HG02973 (cell line): ENCODE results near the gene KMT2C.
A peak's percentile ranks its signal among the peaks of the same experiment; 100 is the strongest.
"Not testable (repeated sequence)": the region's sequence is repeated elsewhere in the genome, so short reads cannot be mapped to it uniquely, and the experiment has no call there.

Experiments
- ATAC-seq: cut with Tn5 transposase; IDR thresholded peaks from one replicate; pipeline ENCODE4 v1.9.1; 2021; ENCODE audit warnings: moderate library complexity; ENCODE audit not compliant: unreplicated experiment

Gene KMT2C

GRCh38 chr7:152363798-152364197, 72.0 kb downstream of the KMT2C start:
- ATAC-seq, result no peak

GRCh38 chr7:152362128-152362926, 73.5 kb downstream of the KMT2C start:
- no peak for ATAC-seq

- ATAC-seq, result no peak
Measured at GRCh38 chr7:152355474-152356057, 80.2 kb downstream of the KMT2C start.

- no peak for ATAC-seq
Measured at GRCh38 chr7:152354061-152354460, 81.7 kb downstream of the KMT2C start.

GRCh38 chr7:152353281-152353680, 82.5 kb downstream of the KMT2C start:
- ATAC-seq, result not testable (repeated sequence)

- not testable (repeated sequence) for ATAC-seq
Measured at GRCh38 chr7:152351747-152352146, 84.1 kb downstream of the KMT2C start.

GRCh38 chr7:152351168-152351567, 84.6 kb downstream of the KMT2C start:
- ATAC-seq, result no peak

GRCh38 chr7:152347888-152348287, 87.9 kb downstream of the KMT2C start:
- no peak for ATAC-seq

GRCh38 chr7:152344253-152344652, 91.5 kb downstream of the KMT2C start:
- no peak for ATAC-seq

- no peak for ATAC-seq
Measured at GRCh38 chr7:152342796-152343195, 93.0 kb downstream of the KMT2C start.

- no peak for ATAC-seq
Measured at GRCh38 chr7:152341914-152342236, 93.9 kb downstream of the KMT2C start.

- peak; percentile 54 for ATAC-seq
Measured at GRCh38 chr7:152341039-152341913, 94.5 kb downstream of the KMT2C start.

GRCh38 chr7:152340161-152340560, 95.6 kb downstream of the KMT2C start:
- no peak for ATAC-seq

GRCh38 chr7:152338561-152338960, 97.2 kb downstream of the KMT2C start:
- ATAC-seq, result no peak

- ATAC-seq, result no peak
Measured at GRCh38 chr7:152336754-152337368, 98.9 kb downstream of the KMT2C start.

- no peak for ATAC-seq
Measured at GRCh38 chr7:152335900-152336571, 99.8 kb downstream of the KMT2C start.

GRCh38 chr7:152333134-152333533, 102.7 kb downstream of the KMT2C start:
- ATAC-seq, result no peak

- no peak for ATAC-seq
Measured at GRCh38 chr7:152330827-152331226, 105.0 kb downstream of the KMT2C start.

GRCh38 chr7:152329469-152329868, 106.3 kb downstream of the KMT2C start:
- no peak for ATAC-seq

GRCh38 chr7:152328234-152328633, 107.6 kb downstream of the KMT2C start:
- ATAC-seq, result no peak

GRCh38 chr7:152315845-152316244, 120.0 kb downstream of the KMT2C start:
- ATAC-seq, result no peak
